Purkinje cell (primary cell): Measurements from ENCODE around the gene RALGDS. TPM values are rescaled to one million over a fixed set of nuclear protein-coding genes. Genes with fewer than 3 reads are reported as not detected.

ENCODE experiments used
- polyA plus RNA-seq: library from polyadenylated mRNA; unstranded; fragments of >200 nt; fragmentation: Nextera tagmentation; gene quantifications from 2 replicates; pipeline ENCODE4 v1.2.1, GENCODE V29; 2014

Gene RALGDS
- 0.67 and 0.81 TPM in 2 replicates for polyA plus RNA-seq

GRCh38 chr9:133121198-133121914, at the start of gene RALGDS:
RALGDS (minus strand) TSS chr9:133121240; CDS start chr9:133121154, 86 bp downstream.

GRCh38 chr9:133163504-133164172, 42.6 kb upstream of the RALGDS start, which contains the start of gene GBGT1:
GBGT1 (minus strand) TSS chr9:133163914; CDS start chr9:133162412, 1,502 bp downstream.

GRCh38 chr9:133061764-133062145, 59.3 kb downstream of the RALGDS start, which contains the start of gene CEL:
CEL (plus strand) TSS chr9:133061981; CDS start chr9:133062003, 22 bp downstream.

Other genes with a start within 250 kb of the RALGDS start
- 0.11 and 0.77 TPM in 2 replicates for gene AK8, start 243.0 kb downstream of the RALGDS start, polyA plus RNA-seq
- gene SPACA9, start 242.3 kb downstream of the RALGDS start, polyA plus RNA-seq: 24.8 and 38.6 TPM in 2 replicates
- 20.4 and 25.5 TPM in 2 replicates for gene TSC1, start 176.6 kb downstream of the RALGDS start, polyA plus RNA-seq
- not detected in 2 replicates for gene GFI1B, start 142.5 kb downstream of the RALGDS start, polyA plus RNA-seq
- gene GTF3C5, start 90.2 kb downstream of the RALGDS start, polyA plus RNA-seq: 1.5 and 4.3 TPM in 2 replicates
- gene CEL, start 59.3 kb downstream of the RALGDS start, polyA plus RNA-seq: 0.09 and 0.10 TPM in 2 replicates
- gene GBGT1, start 42.7 kb upstream of the RALGDS start, polyA plus RNA-seq: 1.1 and 2.3 TPM in 2 replicates
- not detected in 2 replicates for gene OBP2B, start 88.0 kb upstream of the RALGDS start, polyA plus RNA-seq
- 0.10 TPM in 1 of 2 replicates, not detected in the other for gene ABO, start 154.0 kb upstream of the RALGDS start, polyA plus RNA-seq
- 4.8 and 8.1 TPM in 2 replicates for gene SURF6, start 214.9 kb upstream of the RALGDS start, polyA plus RNA-seq
- 0.97 and 3.0 TPM in 2 replicates for gene MED22, start 226.9 kb upstream of the RALGDS start, polyA plus RNA-seq
- gene RPL7A, start 227.0 kb upstream of the RALGDS start, polyA plus RNA-seq: 318 and 345 TPM in 2 replicates
- gene SURF1, start 235.2 kb upstream of the RALGDS start, polyA plus RNA-seq: 25.1 and 26.8 TPM in 2 replicates
- 4.0 and 15.7 TPM in 2 replicates for gene SURF2, start 235.3 kb upstream of the RALGDS start, polyA plus RNA-seq